C4-2B (cell line): ENCODE data around the gene TLR3.
"Not testable (repeated sequence)": the region's sequence is repeated elsewhere in the genome, so short reads cannot be mapped to it uniquely, and the experiment has no call there.

Experiments used
- H3K27ac ChIP-seq: fragments of 450-650 bp; 2 replicates; pipeline ENCODE4 v1.5.1; 2017
- CTCF ChIP-seq: fragments of 450-650 bp; conservative IDR thresholded peaks from 2 replicates; pipeline ENCODE4 v1.5.1; 2017; ENCODE audit warnings: mild to moderate bottlenecking
- ZFX ChIP-seq: fragments of 450-650 bp; IDR thresholded peaks from 2 replicates; pipeline ENCODE4 v1.6.1; 2017

Gene TLR3

GRCh38 chr4:186033027-186033426 lies 35.9 kb upstream of the TLR3 start:
- TF ChIP-seq CTCF (no peak), ZFX (no peak)
- no peak overlapping the region for H3K27ac ChIP-seq

- H3K27ac ChIP-seq = not testable (repeated sequence)
These were observed 34.3 kb upstream of the TLR3 start for GRCh38 chr4:186034613-186035012.

- TF ChIP-seq CTCF (no peak), ZFX (no peak)
- H3K27ac ChIP-seq = no peak overlapping the region
These were observed 31.9 kb upstream of the TLR3 start for GRCh38 chr4:186036976-186037581.

- TF ChIP-seq ZFX (no peak), CTCF (peak; percentile 71)
- H3K27ac ChIP-seq = no peak overlapping the region
These were observed 31.0 kb upstream of the TLR3 start for GRCh38 chr4:186037692-186038658.

- TF ChIP-seq ZFX (no peak), CTCF (no peak)
- peak overlapping the region; percentile 8; the same call in 1 of the 2 replicates for H3K27ac ChIP-seq
These were observed 29.3 kb upstream of the TLR3 start for GRCh38 chr4:186039697-186040096.

GRCh38 chr4:186040316-186040715 lies 28.6 kb upstream of the TLR3 start:
- no peak for TF ChIP-seq ZFX
- no peak for TF ChIP-seq CTCF
- H3K27ac ChIP-seq = no peak overlapping the region; the same call in 1 of the 2 replicates

- H3K27ac ChIP-seq = not testable (repeated sequence)
These were observed 21.5 kb upstream of the TLR3 start for GRCh38 chr4:186047501-186047900.

- H3K27ac ChIP-seq = not testable (repeated sequence)
These were observed 18.8 kb upstream of the TLR3 start for GRCh38 chr4:186050135-186050534.

GRCh38 chr4:186051096-186051495 lies 17.9 kb upstream of the TLR3 start:
- TF ChIP-seq CTCF (no peak), ZFX (no peak)
- no peak overlapping the region for H3K27ac ChIP-seq
